ENCODE data around the gene NUDT2.

The NUDT2 gene

GRCh38 chr9:34385561-34386230 lies 56.3 kb downstream of the NUDT2 start:
- no peak for DNase-seq (ENCODE audit: low spot score)

DNA sequence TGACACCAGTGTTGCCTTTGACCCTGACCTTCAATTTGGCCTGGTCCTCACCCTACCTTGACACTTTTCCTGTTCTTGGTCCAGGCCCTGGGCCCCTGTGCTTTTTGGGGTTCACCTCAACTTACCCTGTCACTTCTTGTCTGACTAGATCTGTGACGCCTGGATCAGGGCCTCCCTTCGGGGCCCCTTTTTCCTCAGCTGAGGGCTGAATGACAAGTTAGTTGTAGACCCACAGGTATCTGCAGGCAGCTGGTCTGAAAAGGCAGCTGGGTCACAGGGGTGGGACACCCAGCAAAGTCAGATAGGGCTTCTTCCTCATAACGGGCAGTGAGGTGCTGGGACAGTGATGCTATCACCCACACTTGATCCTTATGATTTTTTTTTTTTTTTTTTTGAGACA lies 57.3 kb downstream of the NUDT2 start:
- DNase-seq (ENCODE audit: low spot score): no peak

DNA sequence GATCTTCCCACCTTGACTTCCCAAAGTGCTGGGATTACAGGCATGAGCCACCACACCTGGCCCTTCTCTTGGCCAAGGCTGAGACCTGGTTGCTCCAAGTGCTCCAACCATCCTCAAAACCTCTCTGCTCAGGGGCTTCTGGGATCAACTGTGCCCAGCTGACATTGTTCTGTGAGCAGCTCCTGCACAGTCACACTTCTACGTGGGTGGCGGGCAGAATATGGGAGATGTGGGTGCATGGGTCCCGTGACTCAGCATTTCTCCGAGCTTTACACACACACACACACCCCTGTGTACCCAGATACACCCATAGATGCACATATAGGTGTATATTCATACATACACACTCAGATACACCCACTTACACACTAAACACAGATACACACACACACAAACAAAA lies 57.9 kb downstream of the NUDT2 start:
- DNase-seq (ENCODE audit: low spot score): no peak

DNA sequence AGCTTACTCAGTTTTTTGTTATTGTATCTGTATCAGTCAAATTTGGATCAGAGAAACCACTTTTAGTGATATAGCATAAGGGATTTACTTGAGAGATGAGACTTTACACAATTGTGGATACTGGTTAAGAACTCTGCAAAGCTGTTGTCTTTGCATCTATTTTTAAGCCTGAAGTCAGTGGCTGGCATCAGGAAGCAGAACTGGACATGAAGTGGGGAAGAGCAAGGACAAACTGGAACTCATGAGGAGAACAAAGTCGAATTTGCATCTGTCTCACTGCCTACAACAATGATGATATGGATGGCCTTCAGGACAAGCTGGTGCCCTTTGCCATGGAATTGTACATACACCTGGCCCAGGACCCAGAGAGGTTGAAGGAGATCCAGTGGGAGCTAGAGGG lies 63.1 kb downstream of the NUDT2 start:
- no peak for DNase-seq (ENCODE audit: low spot score)

Data from kidney tubule cell (primary cell).